Measurements from ENCODE around the gene MYO15B. TPM values are rescaled to one million over a fixed set of nuclear protein-coding genes. Genes with fewer than 3 reads are reported as not detected.

The MYO15B gene
- total and polyA plus RNA-seq, 2 of the 13 experiments (the other 11 are each of a cell fraction or from before 2014, with no cell fraction given) = 2.8 to 8.1 TPM

DNA sequence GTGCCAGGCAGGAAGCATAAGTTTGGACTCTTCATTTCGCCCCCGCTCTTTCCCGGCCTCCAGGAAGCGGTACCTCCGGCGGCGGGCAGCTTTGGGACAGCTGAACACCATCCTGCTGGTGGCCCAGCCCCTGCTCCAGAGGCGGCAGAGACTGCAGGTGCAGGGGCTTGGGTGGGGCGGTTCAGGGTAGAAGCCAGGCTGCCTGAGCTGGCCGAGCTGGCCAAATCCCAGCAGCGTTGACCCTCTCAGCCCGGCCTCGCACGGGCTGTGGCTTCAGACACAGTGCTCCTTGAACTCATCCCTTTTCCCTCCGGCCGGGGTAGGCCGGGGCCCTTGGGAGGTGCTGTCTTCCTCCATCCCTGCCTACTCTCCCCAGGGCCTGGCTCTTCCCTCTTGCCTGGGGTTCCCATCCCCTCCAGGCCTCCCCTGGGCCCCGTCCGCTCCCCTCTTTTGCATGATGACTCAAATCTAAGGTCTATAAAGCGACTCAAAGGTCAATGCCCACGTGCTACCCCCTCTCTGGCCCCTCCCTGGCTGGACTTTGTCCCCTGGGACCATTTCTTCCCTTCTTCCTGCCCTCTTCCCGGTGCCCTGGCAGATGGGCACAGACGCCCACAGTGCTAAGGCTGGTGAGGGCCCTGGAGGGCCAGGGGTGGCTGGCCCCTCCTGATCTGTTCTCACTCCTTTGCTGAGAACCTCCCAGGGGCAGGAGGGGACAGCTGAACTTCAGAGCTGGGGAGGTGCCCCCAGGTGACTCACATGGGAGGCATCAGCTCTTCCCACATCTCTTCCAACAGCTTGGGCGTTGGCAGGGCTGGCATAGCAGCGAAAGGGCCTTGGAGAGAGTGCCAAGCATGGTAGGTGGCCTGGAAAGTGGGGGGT is 22.7 kb downstream of the MYO15B start (continued):
- TF ChIP-seq ZNF335 (CRISPR knock-in tag; IDR thresholded peaks at IDR 0.05) (0 out of 2 replicates have a peak, but pooled peaks have one; percentile 27), ARNT2 (CRISPR knock-in tag; IDR thresholded peaks at IDR 0.05; ENCODE audit: low read depth) (0 out of 2 replicates have a peak, but pooled peaks have one; percentile 20), FOXA3 (CRISPR knock-in tag; IDR thresholded peaks at IDR 0.05) (no peak), CCDC6 (CRISPR knock-in tag; IDR thresholded peaks at IDR 0.05) (no peak), RXRB (CRISPR knock-in tag; IDR thresholded peaks at IDR 0.05; ENCODE audit: borderline replicate concordance) (peak; percentile 60), TOE1 (CRISPR knock-in tag; IDR thresholded peaks at IDR 0.05) (no peak), ZNF3 (CRISPR knock-in tag; IDR thresholded peaks at IDR 0.05) (no peak), PCBP1 (IDR thresholded peaks at IDR 0.05; ENCODE audit: borderline replicate concordance, low read depth, low read length) (no peak), KDM4B (CRISPR knock-in tag; IDR thresholded peaks at IDR 0.05) (no peak), KDM2A (CRISPR knock-in tag; IDR thresholded peaks at IDR 0.05; ENCODE audit: borderline replicate concordance, low read depth) (peak; percentile 54; the same call in 1 of the 2 replicates), ZFAT (CRISPR knock-in tag; conservative IDR thresholded peaks at IDR 0.05) (no peak), ZNF761 (CRISPR knock-in tag; conservative IDR thresholded peaks at IDR 0.05) (no peak), TBP (CRISPR knock-in tag; IDR thresholded peaks at IDR 0.05) (no peak), XBP1 (CRISPR knock-in tag; IDR thresholded peaks at IDR 0.05) (no peak), ERF (CRISPR knock-in tag; IDR thresholded peaks at IDR 0.05) (peak; percentile 22; the same call in 1 of the 2 replicates), MEIS2 (CRISPR knock-in tag; IDR thresholded peaks at IDR 0.05) (no peak), NFKBIZ (CRISPR knock-in tag; IDR thresholded peaks at IDR 0.05) (peak; percentile 29; the same call in 1 of the 2 replicates), ZNF235 (CRISPR knock-in tag; IDR thresholded peaks at IDR 0.05; ENCODE audit: borderline replicate concordance) (no peak), CHD2 (IDR thresholded peaks at IDR 0.05; ENCODE audit: low read depth, low read length) (no peak), ZNF143 (CRISPR knock-in tag; IDR thresholded peaks at IDR 0.05) (no peak), KAT7 (CRISPR knock-in tag; IDR thresholded peaks at IDR 0.05; ENCODE audit: borderline replicate concordance) (no peak)
- TF ChIP-seq, protein P1, sequence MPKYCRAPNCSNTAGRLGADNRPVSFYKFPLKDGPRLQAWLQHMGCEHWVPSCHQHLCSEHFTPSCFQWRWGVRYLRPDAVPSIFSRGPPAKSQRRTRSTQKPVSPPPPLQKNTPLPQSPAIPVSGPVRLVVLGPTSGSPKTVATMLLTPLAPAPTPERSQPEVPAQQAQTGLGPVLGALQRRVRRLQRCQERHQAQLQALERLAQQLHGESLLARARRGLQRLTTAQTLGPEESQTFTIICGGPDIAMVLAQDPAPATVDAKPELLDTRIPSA (CRISPR knock-in tag; IDR thresholded peaks at IDR 0.05; ENCODE audit: borderline replicate concordance) = no peak
- TF ChIP-seq, protein P2, sequence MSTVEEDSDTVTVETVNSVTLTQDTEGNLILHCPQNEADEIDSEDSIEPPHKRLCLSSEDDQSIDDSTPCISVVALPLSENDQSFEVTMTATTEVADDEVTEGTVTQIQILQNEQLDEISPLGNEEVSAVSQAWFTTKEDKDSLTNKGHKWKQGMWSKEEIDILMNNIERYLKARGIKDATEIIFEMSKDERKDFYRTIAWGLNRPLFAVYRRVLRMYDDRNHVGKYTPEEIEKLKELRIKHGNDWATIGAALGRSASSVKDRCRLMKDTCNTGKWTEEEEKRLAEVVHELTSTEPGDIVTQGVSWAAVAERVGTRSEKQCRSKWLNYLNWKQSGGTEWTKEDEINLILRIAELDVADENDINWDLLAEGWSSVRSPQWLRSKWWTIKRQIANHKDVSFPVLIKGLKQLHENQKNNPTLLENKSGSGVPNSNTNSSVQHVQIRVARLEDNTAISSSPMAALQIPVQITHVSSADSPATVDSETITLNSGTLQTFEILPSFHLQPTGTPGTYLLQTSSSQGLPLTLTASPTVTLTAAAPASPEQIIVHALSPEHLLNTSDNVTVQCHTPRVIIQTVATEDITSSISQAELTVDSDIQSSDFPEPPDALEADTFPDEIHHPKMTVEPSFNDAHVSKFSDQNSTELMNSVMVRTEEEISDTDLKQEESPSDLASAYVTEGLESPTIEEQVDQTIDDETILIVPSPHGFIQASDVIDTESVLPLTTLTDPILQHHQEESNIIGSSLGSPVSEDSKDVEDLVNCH (CRISPR knock-in tag; IDR thresholded peaks at IDR 0.05) = no peak
- TF ChIP-seq, protein P3, sequence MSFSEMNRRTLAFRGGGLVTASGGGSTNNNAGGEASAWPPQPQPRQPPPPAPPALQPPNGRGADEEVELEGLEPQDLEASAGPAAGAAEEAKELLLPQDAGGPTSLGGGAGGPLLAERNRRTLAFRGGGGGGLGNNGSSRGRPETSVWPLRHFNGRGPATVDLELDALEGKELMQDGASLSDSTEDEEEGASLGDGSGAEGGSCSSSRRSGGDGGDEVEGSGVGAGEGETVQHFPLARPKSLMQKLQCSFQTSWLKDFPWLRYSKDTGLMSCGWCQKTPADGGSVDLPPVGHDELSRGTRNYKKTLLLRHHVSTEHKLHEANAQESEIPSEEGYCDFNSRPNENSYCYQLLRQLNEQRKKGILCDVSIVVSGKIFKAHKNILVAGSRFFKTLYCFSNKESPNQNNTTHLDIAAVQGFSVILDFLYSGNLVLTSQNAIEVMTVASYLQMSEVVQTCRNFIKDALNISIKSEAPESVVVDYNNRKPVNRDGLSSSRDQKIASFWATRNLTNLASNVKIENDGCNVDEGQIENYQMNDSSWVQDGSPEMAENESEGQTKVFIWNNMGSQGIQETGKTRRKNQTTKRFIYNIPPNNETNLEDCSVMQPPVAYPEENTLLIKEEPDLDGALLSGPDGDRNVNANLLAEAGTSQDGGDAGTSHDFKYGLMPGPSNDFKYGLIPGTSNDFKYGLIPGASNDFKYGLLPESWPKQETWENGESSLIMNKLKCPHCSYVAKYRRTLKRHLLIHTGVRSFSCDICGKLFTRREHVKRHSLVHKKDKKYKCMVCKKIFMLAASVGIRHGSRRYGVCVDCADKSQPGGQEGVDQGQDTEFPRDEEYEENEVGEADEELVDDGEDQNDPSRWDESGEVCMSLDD (CRISPR knock-in tag; IDR thresholded peaks at IDR 0.05; ENCODE audit: borderline replicate concordance) = peak; percentile 85; the same call in 1 of the 2 replicates
- TF ChIP-seq, protein P4, sequence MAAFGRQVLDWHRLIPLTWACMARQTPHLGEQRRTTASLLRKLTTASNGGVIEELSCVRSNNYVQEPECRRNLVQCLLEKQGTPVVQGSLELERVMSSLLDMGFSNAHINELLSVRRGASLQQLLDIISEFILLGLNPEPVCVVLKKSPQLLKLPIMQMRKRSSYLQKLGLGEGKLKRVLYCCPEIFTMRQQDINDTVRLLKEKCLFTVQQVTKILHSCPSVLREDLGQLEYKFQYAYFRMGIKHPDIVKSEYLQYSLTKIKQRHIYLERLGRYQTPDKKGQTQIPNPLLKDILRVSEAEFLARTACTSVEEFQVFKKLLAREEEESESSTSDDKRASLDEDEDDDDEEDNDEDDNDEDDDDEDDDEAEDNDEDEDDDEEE (CRISPR knock-in tag; IDR thresholded peaks at IDR 0.05) = no peak

Measured in HepG2 (cell line).